H9 (cell line): ENCODE results near the gene DCANP1. TPM values are rescaled to one million over a fixed set of nuclear protein-coding genes. Genes with fewer than 3 reads are reported as not detected.
A peak's percentile ranks its signal among the peaks of the same experiment; 100 is the strongest.

Source experiments
- DNase-seq: peaks from one replicate; pipeline ENCODE4 v3.0.0-alpha.2; 2017
- H2AFZ ChIP-seq: one replicate; pipeline ENCODE4 v1.6.1; 2013; ENCODE audit warnings: mild to moderate bottlenecking, low read length, control low read depth, moderate library complexity
- H2AK5ac ChIP-seq: 2 replicates; pipeline ENCODE4 v1.6.1; 2013; ENCODE audit warnings: low read length, control low read depth, mixed read lengths; ENCODE audit not compliant: insufficient read length
- H2BK120ac ChIP-seq: one replicate; pipeline ENCODE4 v1.6.1; 2013; ENCODE audit warnings: low read depth, mild to moderate bottlenecking, low read length, control low read depth, inconsistent platforms; ENCODE audit not compliant: poor library complexity, severe bottlenecking
- H2BK12ac ChIP-seq: 2 replicates; pipeline ENCODE4 v1.6.1; 2013; ENCODE audit warnings: low read length, control low read depth, mixed read lengths, low read depth; ENCODE audit not compliant: insufficient read length
- H2BK15ac ChIP-seq: 2 replicates; pipeline ENCODE4 v1.6.1; 2013; ENCODE audit warnings: low read depth, low read length, control low read depth
- H2BK20ac ChIP-seq: one replicate; pipeline ENCODE4 v1.6.1; 2013; ENCODE audit warnings: low read depth, mild to moderate bottlenecking, low read length, control low read depth, inconsistent platforms; ENCODE audit not compliant: poor library complexity, severe bottlenecking
- H2BK5ac ChIP-seq: 2 replicates; pipeline ENCODE4 v1.6.1; 2013; ENCODE audit warnings: low read length, control low read depth, mixed read lengths; ENCODE audit not compliant: insufficient read length
- H3K14ac ChIP-seq: 2 replicates; pipeline ENCODE4 v1.6.1; 2013; ENCODE audit warnings: low read length, control low read depth; ENCODE audit not compliant: insufficient read depth
- H3K18ac ChIP-seq: 2 replicates; pipeline ENCODE4 v1.6.1; 2013; ENCODE audit warnings: low read depth, mild to moderate bottlenecking, mixed read lengths, low read length, control low read depth; ENCODE audit not compliant: insufficient read length
- H3K23ac ChIP-seq: 2 replicates; pipeline ENCODE4 v1.6.1; 2013; ENCODE audit warnings: low read length, control low read depth, mixed read lengths, low read depth; ENCODE audit not compliant: insufficient read length
- H3K23me2 ChIP-seq: 2 replicates; pipeline ENCODE4 v1.6.1; 2013; ENCODE audit warnings: low read depth, mild to moderate bottlenecking, mixed read lengths, low read length, control low read depth; ENCODE audit not compliant: insufficient read length, poor library complexity, severe bottlenecking
- H3K27ac ChIP-seq: 2 replicates; pipeline ENCODE4 v1.5.1; 2013; ENCODE audit warnings: low read length, control low read depth, mixed read lengths, low read depth; ENCODE audit not compliant: insufficient read length
- H3K27me3 ChIP-seq: 2 replicates; pipeline ENCODE4 v1.6.1; 2013; ENCODE audit warnings: low read length, control low read depth, inconsistent platforms; ENCODE audit not compliant: insufficient read depth
- H3K4ac ChIP-seq: 2 replicates; pipeline ENCODE4 v1.6.1; 2013; ENCODE audit warnings: low read depth, mild to moderate bottlenecking, control low read depth, inconsistent platforms, low read length, moderate library complexity
- H3K4me1 ChIP-seq: 2 replicates; pipeline ENCODE4 v1.6.1; 2013; ENCODE audit warnings: low read length, control low read depth, inconsistent platforms; ENCODE audit not compliant: insufficient read depth
- H3K4me2 ChIP-seq: 2 replicates; pipeline ENCODE4 v1.6.1; 2013; ENCODE audit warnings: low read length, control low read depth, mixed read lengths; ENCODE audit not compliant: insufficient read length, insufficient read depth
- H3K56ac ChIP-seq: 2 replicates; pipeline ENCODE4 v1.6.1; 2013; ENCODE audit warnings: low read depth, mild to moderate bottlenecking, mixed read lengths, low read length, control low read depth; ENCODE audit not compliant: insufficient read length
- H3K79me1 ChIP-seq: 2 replicates; pipeline ENCODE4 v1.6.1; 2013; ENCODE audit warnings: low read depth, mild to moderate bottlenecking, moderate library complexity, low read length, control low read depth, inconsistent platforms; ENCODE audit not compliant: insufficient read depth, poor library complexity, severe bottlenecking
- H3K79me2 ChIP-seq: 2 replicates; pipeline ENCODE4 v1.6.1; 2013; ENCODE audit warnings: low read length, control low read depth, inconsistent platforms; ENCODE audit not compliant: insufficient read depth
- H3K9ac ChIP-seq: 2 replicates; pipeline ENCODE4 v1.6.1; 2013; ENCODE audit warnings: low read length, control low read depth, mixed read lengths; ENCODE audit not compliant: insufficient read length; ENCODE audit errors: extremely low read depth
- H3K9me3 ChIP-seq: one replicate; pipeline ENCODE4 v1.6.1; 2013; ENCODE audit warnings: low read depth, low read length, inconsistent platforms; ENCODE audit not compliant: control insufficient read depth
- H3T11ph ChIP-seq: one replicate; pipeline ENCODE4 v1.6.1; 2013; ENCODE audit warnings: mild to moderate bottlenecking, low read length, control low read depth, inconsistent platforms
- H4K20me1 ChIP-seq: one replicate; pipeline ENCODE4 v1.6.1; 2013; ENCODE audit not compliant: control insufficient read depth, insufficient read length, insufficient read depth
- H4K5ac ChIP-seq: 2 replicates; pipeline ENCODE4 v1.6.1; 2013; ENCODE audit warnings: low read depth, mild to moderate bottlenecking, mixed read lengths, low read length, control low read depth; ENCODE audit not compliant: insufficient read length
- H4K8ac ChIP-seq: replicated peaks from 2 replicates; pipeline ENCODE4 v1.6.1; 2013; ENCODE audit warnings: low read length, control low read depth, mixed read lengths, low read depth; ENCODE audit not compliant: insufficient read length
- H4K91ac ChIP-seq: 2 replicates; pipeline ENCODE4 v1.6.1; 2013; ENCODE audit warnings: low read depth, mild to moderate bottlenecking, moderate library complexity, mixed read lengths, low read length, control low read depth; ENCODE audit not compliant: insufficient read length
- H3K27ac Mint-ChIP-seq, 3 experiments: 2 replicates in 2 of 3; 3 replicates in 1 of 3; pipeline ENCODE4 v1.8.0; 2020 to 2021; ENCODE audit warnings: mixed read lengths in 3 of 3, mild to moderate bottlenecking in 1 of 3, moderate library complexity in 1 of 3
- H3K27me3 Mint-ChIP-seq: 2 replicates; pipeline ENCODE4 v1.8.0; 2021; ENCODE audit warnings: low read depth, mild to moderate bottlenecking, moderate library complexity, mixed read lengths
- H3K36me3 Mint-ChIP-seq, 3 experiments: 2 replicates in 2 of 3; 3 replicates in 1 of 3; pipeline ENCODE4 v1.8.0; 2020 to 2021; ENCODE audit warnings: low read depth in 3 of 3, mixed read lengths in 3 of 3; ENCODE audit not compliant: insufficient read depth in 1 of 3
- H3K4me1 Mint-ChIP-seq, 2 experiments: 2 replicates each; pipeline ENCODE4 v1.8.0; 2020; ENCODE audit warnings: mixed read lengths in 2 of 2
- H3K4me3 Mint-ChIP-seq, 2 experiments: 2 replicates in 1 of 2; 3 replicates in 1 of 2; pipeline ENCODE4 v1.8.0; 2020 to 2021; ENCODE audit warnings: mild to moderate bottlenecking in 2 of 2, mixed read lengths in 2 of 2, moderate library complexity in 1 of 2
- H3K9me3 Mint-ChIP-seq, 2 experiments: 2 replicates in 1 of 2; 3 replicates in 1 of 2; pipeline ENCODE4 v1.8.0; 2020; ENCODE audit warnings: mild to moderate bottlenecking in 2 of 2, mixed read lengths in 2 of 2, moderate library complexity in 1 of 2
- WGBS: extraction: QIAGEN DNeasy Blood & Tissue Kit; methylation state at CpG from one replicate; pipeline ENCODE4 v1.1.7; 2013; ENCODE audit warnings: missing lambda C conversion rate, low lambda C conversion rate, mixed read lengths; ENCODE audit not compliant: insufficient read length; ENCODE audit errors: extremely low coverage; 5-methylcytosine and 5-hydroxymethylcytosine counted together
- total RNA-seq: library from RNA; stranded (reverse); gene quantifications from 2 replicates; pipeline ENCODE4 v1.2.1, GENCODE V29; 2021
- TF ChIP-seq, protein P1 (sequence below): fragments of 200-600 bp; sonication (generic); conservative IDR thresholded peaks from 3 replicates; pipeline ENCODE4 v1.8.0; 2021; ENCODE audit warnings: antibody characterized with exemption, mild to moderate bottlenecking

The DCANP1 gene
- total RNA-seq, 1 experiment from 2014 or later, result not detected

DNA sequence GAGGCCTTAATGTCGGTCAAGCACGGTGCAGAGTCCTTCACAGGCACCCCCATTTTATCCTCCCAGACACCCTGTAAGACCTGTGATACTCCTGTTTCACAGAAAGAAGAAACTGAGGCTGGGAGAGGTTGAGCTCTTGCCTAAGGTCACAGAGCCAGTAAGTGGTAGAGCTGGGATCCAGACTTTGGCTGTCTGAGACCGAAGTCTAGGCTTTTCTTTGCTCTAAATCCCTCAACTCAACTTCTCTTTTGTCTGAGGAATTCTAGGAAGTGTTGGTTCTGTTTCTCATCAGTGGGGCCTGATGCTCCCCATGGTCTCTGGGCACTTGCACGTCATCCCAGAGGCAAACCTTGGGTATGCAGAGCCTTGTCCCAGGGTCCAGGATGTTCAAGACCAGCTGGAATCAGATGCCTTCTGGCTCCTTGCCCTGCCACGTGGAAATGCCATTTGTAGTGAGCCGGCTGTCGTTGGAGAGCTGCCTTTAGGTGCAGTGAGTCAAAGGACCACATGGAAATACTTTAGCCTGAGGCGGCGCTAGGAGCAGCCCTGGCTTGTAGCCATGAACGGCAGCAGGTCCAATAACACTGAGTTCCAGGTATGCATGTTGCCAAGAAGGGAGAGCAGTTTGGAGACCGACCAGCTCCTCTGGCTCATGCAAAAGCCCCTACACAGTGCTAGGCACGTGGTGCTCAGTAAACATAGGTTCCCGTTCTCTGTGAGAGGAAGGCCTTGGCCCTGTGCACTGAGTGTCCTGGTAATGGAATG, 9.2 kb downstream of the DCANP1 start:
- Histone ChIP-seq H4K5ac (no peak overlapping the region), H3K9me3 (no peaks in the 10 kb centered on the region), H3K4ac (no peak overlapping the region), H3K4me2 (no peak overlapping the region), H3K18ac (no peak overlapping the region), H4K91ac (no peak overlapping the region), H2BK5ac (no peak overlapping the region), H3K14ac (no peak overlapping the region), H4K8ac (no peak overlapping the region), H3K56ac (no peak overlapping the region), H3K9ac (no peak overlapping the region), H2BK15ac (no peak overlapping the region), H3T11ph (no peak overlapping the region), H2BK20ac (no peak overlapping the region), H4K20me1 (no peaks in the 10 kb centered on the region), H2AFZ (no peak overlapping the region), H2BK12ac (no peak overlapping the region), H2AK5ac (no peak overlapping the region), H3K23me2 (no peaks in the 10 kb centered on the region), H3K23ac (no peak overlapping the region), H3K79me2 (no peaks in the 10 kb centered on the region), H3K4me1 (no peaks in the 10 kb centered on the region), H3K79me1 (no peaks in the 10 kb centered on the region), H2BK120ac (no peak overlapping the region), H3K27me3 (no peaks in the 10 kb centered on the region), H3K27ac (no peak overlapping the region)
- TF ChIP-seq, protein P1, sequence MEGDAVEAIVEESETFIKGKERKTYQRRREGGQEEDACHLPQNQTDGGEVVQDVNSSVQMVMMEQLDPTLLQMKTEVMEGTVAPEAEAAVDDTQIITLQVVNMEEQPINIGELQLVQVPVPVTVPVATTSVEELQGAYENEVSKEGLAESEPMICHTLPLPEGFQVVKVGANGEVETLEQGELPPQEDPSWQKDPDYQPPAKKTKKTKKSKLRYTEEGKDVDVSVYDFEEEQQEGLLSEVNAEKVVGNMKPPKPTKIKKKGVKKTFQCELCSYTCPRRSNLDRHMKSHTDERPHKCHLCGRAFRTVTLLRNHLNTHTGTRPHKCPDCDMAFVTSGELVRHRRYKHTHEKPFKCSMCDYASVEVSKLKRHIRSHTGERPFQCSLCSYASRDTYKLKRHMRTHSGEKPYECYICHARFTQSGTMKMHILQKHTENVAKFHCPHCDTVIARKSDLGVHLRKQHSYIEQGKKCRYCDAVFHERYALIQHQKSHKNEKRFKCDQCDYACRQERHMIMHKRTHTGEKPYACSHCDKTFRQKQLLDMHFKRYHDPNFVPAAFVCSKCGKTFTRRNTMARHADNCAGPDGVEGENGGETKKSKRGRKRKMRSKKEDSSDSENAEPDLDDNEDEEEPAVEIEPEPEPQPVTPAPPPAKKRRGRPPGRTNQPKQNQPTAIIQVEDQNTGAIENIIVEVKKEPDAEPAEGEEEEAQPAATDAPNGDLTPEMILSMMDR, result no peak
- Mint-ChIP-seq H3K4me1 (peaks cover 5 to 11% of the 10 kb centered on the region in 2 experiments), H3K27ac (no peak overlapping the region), H3K4me3 (no peak overlapping the region), H3K27me3 (peaks cover 25% of the 10 kb centered on the region), H3K36me3 (no peaks in the 10 kb centered on the region), H3K9me3 (no peaks in the 10 kb centered on the region)
- WGBS, result no CpG with 5 or more reads among the region's 13 CpGs
- DNase-seq, result peak; percentile 21
